Erythroblast (primary cell): ENCODE results near the gene NSD1.

Experiments used
- GATA1 ChIP-seq: IDR thresholded peaks from 2 replicates; pipeline ENCODE4 v1.6.1; 2011; ENCODE audit warnings: low read depth, mild to moderate bottlenecking, control low read depth, low read length, moderate library complexity
- POLR2A ChIP-seq: IDR thresholded peaks from 2 replicates; pipeline ENCODE4 v1.6.1; 2011; ENCODE audit warnings: mild to moderate bottlenecking, low read length

DNA sequence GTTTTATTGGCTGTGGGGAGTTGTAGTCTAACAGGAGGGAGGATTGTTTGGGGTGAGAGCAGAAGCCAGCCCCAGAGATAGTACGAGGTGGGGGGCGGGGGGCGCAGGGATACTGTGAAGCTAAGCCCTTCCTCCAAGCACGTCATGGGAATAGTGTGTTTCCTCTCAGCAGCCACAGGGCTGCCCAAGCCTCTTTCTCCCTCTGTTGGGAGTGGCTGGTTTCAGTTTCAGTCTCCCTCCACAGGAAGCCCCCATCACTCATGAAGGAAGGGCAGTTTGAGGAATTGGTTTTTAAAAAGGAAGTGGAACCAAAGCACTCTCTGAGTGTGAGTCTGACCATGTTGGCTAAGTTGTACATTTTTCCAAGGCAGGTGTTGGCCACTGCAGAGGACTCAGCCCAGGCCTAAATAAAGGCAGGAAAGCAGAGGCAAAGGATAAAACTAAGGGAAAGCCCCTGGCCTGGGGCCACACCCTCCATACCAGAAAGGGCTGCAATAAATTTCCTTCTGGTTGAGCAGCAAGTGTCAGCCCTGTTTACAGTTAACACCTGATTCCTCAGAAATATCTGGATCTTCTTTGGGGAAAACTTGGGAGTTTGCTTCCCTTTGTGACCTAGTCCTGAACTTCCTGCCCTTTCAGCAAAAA lies 166.8 kb downstream of the NSD1 start:
- TF ChIP-seq POLR2A (no peak), GATA1 (no peak)
